Uterus (tissue), 4 donors: ENCODE results near the gene PDE1C. TPM values are rescaled to one million over a fixed set of nuclear protein-coding genes. Genes with fewer than 3 reads are reported as not detected.
"Not testable (repeated sequence)": the region's sequence is repeated elsewhere in the genome, so short reads cannot be mapped to it uniquely, and the experiment has no call there.

Source experiments
- DNase-seq, 2 donors: peaks; one replicate each; pipeline ENCODE4 v3.0.0-alpha.2; 2019 to 2020
- H3K27ac ChIP-seq, 2 donors: fragments of 200-600 bp; sonication (generic); 1 replicate in 1 of 2; 2 replicates in 1 of 2; pipeline ENCODE4 v1.5.1; 2016 to 2018
- H3K27me3 ChIP-seq, 2 donors: fragments of 200-600 bp; sonication (generic); one replicate each; pipeline ENCODE4 v1.5.1; 2018 to 2019; ENCODE audit warnings: control low read depth in 1 of 2
- H3K36me3 ChIP-seq, 2 donors: fragments of 200-600 bp; sonication (generic); one replicate each; pipeline ENCODE4 v1.5.1; 2019; ENCODE audit warnings: control low read depth in 1 of 2
- H3K4me1 ChIP-seq, 2 donors: fragments of 200-600 bp; sonication (generic); one replicate each; pipeline ENCODE4 v1.5.1; 2018 to 2019; ENCODE audit warnings: control low read depth in 1 of 2
- H3K4me3 ChIP-seq, 2 donors: fragments of 200-600 bp; sonication (generic); 1 replicate in 1 of 2; 2 replicates in 1 of 2; pipeline ENCODE4 v1.5.1; 2018 to 2019; ENCODE audit warnings: mild to moderate bottlenecking in 1 of 2
- H3K9me3 ChIP-seq, 2 donors: fragments of 200-600 bp; sonication (generic); one replicate each; pipeline ENCODE4 v1.5.1; 2019; ENCODE audit warnings: control low read depth in 1 of 2
- POLR2A ChIP-seq, 2 donors: fragments of 450-650 bp; IDR thresholded peaks; one replicate each; pipeline ENCODE4 v1.6.1; 2016; ENCODE audit warnings: antibody characterized with exemption in 2 of 2, mild to moderate bottlenecking in 1 of 2, moderate library complexity in 1 of 2
- intact Hi-C: fragments of 100-400 bp; cut with DNase I; formaldehyde crosslinking; loops from one replicate; pipeline ENCODE4 v1.15.1; 2023; ENCODE audit warnings: low total_unique reads
- total RNA-seq, 4 donors: library from RNA; depleted of rRNA in 3 of 4; stranded (reverse); fragments of >200 nt in 3 of 4; gene quantifications; one replicate each; pipeline versions ENCODE4 v1.1.0 to v1.2.4, GENCODE V29; 2014 to 2023
- TF ChIP-seq, protein P1 (sequence below), 4 experiments: fragments of 200-600 bp in 2 of 4; fragments of 450-650 bp in 2 of 4; sonication (generic) in 2 of 4; IDR thresholded peaks; one replicate each; pipeline ENCODE4 v1.5.1; 2016 to 2019; ENCODE audit warnings: antibody characterized with exemption in 4 of 4, mild to moderate bottlenecking in 2 of 4, moderate library complexity in 1 of 4
- donor health status: DM: yes; HTN: yes; CAD: no.

PDE1C gene
- total RNA-seq, 4 donors from 2014 or later = 5.9 to 26.4 (median 13.7) TPM

DNA sequence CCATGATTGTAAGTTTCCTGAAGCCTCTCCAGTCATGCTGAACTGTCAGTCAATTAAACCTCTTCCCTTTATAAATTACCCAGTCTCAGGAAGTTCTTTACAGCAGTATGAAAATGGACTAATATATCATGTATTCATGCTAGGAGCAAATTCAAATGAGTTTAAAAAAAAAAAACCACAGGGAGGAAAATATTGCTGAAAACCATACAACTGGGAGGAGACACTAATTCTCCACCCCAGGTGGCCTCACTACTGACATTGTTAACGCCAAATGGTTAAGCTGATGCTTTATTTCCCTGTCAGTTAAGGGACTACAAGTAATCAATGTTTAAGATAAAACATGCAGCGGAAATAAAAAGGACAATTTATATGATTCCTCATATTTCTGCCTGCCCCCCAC is 55.1 kb downstream of the PDE1C start:
- TF ChIP-seq, protein P1, sequence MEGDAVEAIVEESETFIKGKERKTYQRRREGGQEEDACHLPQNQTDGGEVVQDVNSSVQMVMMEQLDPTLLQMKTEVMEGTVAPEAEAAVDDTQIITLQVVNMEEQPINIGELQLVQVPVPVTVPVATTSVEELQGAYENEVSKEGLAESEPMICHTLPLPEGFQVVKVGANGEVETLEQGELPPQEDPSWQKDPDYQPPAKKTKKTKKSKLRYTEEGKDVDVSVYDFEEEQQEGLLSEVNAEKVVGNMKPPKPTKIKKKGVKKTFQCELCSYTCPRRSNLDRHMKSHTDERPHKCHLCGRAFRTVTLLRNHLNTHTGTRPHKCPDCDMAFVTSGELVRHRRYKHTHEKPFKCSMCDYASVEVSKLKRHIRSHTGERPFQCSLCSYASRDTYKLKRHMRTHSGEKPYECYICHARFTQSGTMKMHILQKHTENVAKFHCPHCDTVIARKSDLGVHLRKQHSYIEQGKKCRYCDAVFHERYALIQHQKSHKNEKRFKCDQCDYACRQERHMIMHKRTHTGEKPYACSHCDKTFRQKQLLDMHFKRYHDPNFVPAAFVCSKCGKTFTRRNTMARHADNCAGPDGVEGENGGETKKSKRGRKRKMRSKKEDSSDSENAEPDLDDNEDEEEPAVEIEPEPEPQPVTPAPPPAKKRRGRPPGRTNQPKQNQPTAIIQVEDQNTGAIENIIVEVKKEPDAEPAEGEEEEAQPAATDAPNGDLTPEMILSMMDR (IDR thresholded peaks at IDR 0.05) = no peak
- Histone ChIP-seq H3K27me3 (no peaks in the 10 kb centered on the region), H3K9me3 (no peaks in the 10 kb centered on the region), H3K4me1 (no peaks in the 10 kb centered on the region), H3K4me3 (no peak overlapping the region), H3K36me3 (no peaks in the 10 kb centered on the region), H3K27ac (no peak overlapping the region)
- no peak for DNase-seq
- intact Hi-C loops = no loop called here

DNA sequence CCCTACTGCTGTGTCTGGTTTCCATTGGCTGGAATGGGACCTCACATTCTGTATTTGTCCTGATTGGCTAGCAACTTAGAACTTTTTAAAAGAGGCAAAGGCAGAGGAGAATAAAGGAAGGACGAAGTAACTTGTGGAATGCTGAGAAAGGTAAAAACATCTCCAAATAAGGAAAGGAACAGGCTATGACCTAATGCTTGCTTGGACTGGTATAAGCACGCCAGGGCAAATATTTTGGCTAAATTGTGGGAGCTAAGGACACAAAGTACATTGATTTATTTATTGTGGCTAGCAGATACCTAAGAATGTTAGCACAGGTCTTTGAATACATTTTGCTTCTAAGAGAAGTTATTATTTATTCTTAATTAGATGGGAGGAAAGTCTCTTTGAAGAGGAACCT is 56.7 kb downstream of the PDE1C start:
- DNase-seq, H3K4me1 ChIP-seq, H3K27me3 ChIP-seq, H3K9me3 ChIP-seq, H3K4me3 ChIP-seq, H3K27ac ChIP-seq, H3K36me3 ChIP-seq, intact Hi-C loops: not testable (repeated sequence)

DNA sequence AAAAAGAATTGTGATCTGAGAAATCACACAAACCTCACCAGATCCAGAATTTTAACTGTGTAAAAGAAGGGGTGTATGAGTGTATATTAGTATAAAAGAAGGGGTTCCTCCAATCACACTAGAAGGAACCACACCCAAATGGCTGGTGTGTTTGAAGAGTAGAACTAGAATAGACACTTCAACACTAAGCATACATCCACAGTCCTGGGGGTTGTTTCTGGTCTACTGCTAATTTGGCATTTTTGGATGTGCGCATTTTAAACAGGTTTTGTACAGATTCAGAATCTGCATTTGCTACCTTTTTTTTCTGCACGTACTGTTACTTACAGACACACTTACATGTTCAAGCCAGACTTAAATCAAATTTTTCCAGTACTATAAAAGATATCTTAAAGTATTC is 64.6 kb downstream of the PDE1C start:
- Histone ChIP-seq H3K4me1 (no peaks in the 10 kb centered on the region), H3K9me3 (peaks cover 0 to 11% of the 10 kb centered on the region in 2 donors), H3K4me3 (no peak overlapping the region), H3K27me3 (no peaks in the 10 kb centered on the region), H3K36me3 (no peaks in the 10 kb centered on the region), H3K27ac (no peak overlapping the region)
- no peak for DNase-seq
- TF ChIP-seq POLR2A (IDR thresholded peaks at IDR 0.05) = no peak
- TF ChIP-seq, protein P1 (IDR thresholded peaks at IDR 0.05) = no peak
- intact Hi-C loops = no loop called here

DNA sequence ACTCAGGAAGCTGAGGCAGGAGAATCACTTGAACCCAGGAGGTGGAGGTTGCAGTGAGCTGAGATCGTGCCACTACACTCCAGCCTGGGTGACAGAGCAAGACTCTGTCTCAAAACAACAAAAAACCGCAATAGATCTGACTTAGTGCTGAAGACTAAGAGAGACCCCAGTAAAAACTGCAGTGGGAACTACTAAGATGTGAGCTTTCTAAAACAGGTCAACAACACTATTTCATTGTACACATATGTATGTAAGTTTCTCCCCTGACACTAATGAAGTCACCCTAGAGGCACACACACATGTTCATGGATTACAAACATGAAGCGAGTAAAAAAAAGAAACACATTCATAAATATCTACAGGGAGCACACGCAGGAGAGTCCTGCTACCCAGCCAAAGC is 68.3 kb downstream of the PDE1C start:
- TF ChIP-seq, protein P1 (IDR thresholded peaks at IDR 0.05) = no peak
- TF ChIP-seq POLR2A (IDR thresholded peaks at IDR 0.05) = no peak
- Histone ChIP-seq H3K9me3 (peaks cover 0 to 11% of the 10 kb centered on the region in 2 donors), H3K27ac (no peak overlapping the region), H3K36me3 (no peaks in the 10 kb centered on the region), H3K4me1 (no peaks in the 10 kb centered on the region), H3K4me3 (no peak overlapping the region), H3K27me3 (no peaks in the 10 kb centered on the region)
- intact Hi-C loops = no loop called here
- no peak for DNase-seq

DNA sequence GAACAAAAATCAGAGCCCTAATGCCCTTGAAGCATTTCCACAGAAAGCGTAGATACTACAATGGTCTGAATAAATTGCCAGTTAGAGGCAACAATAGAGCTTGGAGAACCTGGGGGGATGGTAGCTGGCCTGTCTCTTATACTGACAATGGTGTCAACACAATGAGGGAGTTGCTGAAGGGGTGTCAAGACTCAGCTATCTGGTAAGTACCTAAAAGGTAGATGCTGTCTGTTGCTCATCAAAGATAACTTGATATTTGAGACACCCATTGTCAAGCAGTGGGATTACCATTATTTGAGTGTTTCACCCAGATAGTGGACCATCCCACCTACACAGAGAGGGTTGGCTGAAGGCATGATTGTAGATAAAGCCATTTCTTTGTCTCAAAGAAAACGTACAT is 72.8 kb downstream of the PDE1C start:
- DNase-seq = no peak
- TF ChIP-seq, protein P1 (IDR thresholded peaks at IDR 0.05) = no peak
- TF ChIP-seq POLR2A (IDR thresholded peaks at IDR 0.05) = no peak
- H3K27me3 ChIP-seq = no peaks in the 10 kb centered on the region
- no peaks in the 10 kb centered on the region for H3K36me3 ChIP-seq
- no peak overlapping the region for H3K27ac ChIP-seq
- intact Hi-C loops = no loop called here
- no peak overlapping the region for H3K4me3 ChIP-seq
- peaks cover 0 to 11% of the 10 kb centered on the region in 2 donors for H3K9me3 ChIP-seq
- no peaks in the 10 kb centered on the region for H3K4me1 ChIP-seq

DNA sequence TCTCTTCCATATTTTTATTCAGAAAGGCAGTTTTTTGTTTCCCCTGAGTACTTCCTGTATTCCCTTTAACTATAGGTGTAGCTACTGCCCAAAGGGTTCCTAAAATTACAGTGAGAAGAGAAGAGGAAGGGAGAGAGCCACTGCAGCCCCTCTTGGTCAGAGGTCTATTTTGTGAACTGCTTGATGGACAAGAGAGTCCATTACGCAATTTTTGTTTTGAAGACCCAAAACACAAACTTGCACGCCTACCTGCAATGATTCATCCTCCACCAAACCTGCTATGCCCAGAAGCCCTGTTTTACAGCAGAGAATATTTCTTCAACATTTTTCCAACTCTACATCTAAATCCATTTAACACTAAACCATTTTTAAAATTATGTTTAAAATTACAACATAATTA is 75.1 kb downstream of the PDE1C start:
- no peaks in the 10 kb centered on the region for H3K27me3 ChIP-seq
- TF ChIP-seq, protein P1 (IDR thresholded peaks at IDR 0.05) = no peak
- TF ChIP-seq POLR2A (IDR thresholded peaks at IDR 0.05) = no peak
- H3K9me3 ChIP-seq = no peaks in the 10 kb centered on the region
- H3K4me1 ChIP-seq = no peaks in the 10 kb centered on the region
- no peak for DNase-seq
- H3K4me3 ChIP-seq = no peak overlapping the region
- no peak overlapping the region for H3K27ac ChIP-seq
- intact Hi-C loops = no loop called here
- no peaks in the 10 kb centered on the region for H3K36me3 ChIP-seq
